ENCODE measurements around the gene GIMAP7. TPM values are rescaled to one million over a fixed set of nuclear protein-coding genes. Genes with fewer than 3 reads are reported as not detected.

The GIMAP7 gene
- total RNA-seq (10 to 100 TPM in 6 of 10 donors, 1 to 10 TPM in 4; 7.5 to 41.2 (median 19.6) TPM), polyA plus RNA-seq (10 to 100 TPM; 43.9 to 77.5 TPM)
- long read RNA-seq, donor 1, transcript GIMAP7-201 (2 exons, 1,256 nt) = major isoform, 15 of 22 reads
- long read RNA-seq, donor 1, partial matches to known transcripts = 0 of 22 reads
- long read RNA-seq, donor 1, other reads (novel, unspliced or antisense) = 7 of 22 reads
- long read RNA-seq, donor 2, transcript GIMAP7-201 (2 exons, 1,256 nt) = major isoform, 12 of 12 reads
- long read RNA-seq, donor 2, partial matches to known transcripts = 0 of 12 reads
- long read RNA-seq, donor 2, other reads (novel, unspliced or antisense) = 0 of 12 reads
- long read RNA-seq, donor 3, partial matches to known transcripts = 0 of 2 reads
- long read RNA-seq, donor 3, other reads (novel, unspliced or antisense) = 0 of 2 reads

DNA sequence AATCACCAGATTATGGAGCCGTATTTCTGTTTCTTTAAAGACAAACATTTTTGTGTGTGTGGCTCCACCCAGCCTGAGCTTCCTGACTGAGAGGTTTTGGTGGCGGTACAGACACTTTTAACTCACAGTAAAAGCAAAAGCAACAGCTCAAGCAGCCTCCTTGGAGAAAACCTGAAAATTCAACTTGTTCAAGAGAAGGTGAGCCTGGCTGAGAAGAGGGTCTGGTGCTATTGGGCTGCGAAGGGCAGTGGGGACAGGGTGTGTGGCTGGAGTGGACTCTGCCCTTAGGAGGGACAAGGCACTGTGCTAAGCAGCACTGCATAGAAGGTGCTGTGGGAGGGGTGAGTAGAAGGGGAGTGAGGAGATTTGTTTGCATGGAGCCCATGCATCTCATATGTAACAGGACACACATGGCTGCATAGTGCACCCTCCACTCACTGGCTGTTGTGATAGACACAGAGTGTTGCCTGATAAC, at the start of gene GIMAP7:
GIMAP7 (plus strand) TSS at position 125 of the 475 bp plus-strand sequence. CDS start 5,103 bp downstream, outside the sequence.
- DNase-seq = peak in 1 of 2 donors; percentile 38
- Histone ChIP-seq H3K4me3 (peak within 1 kb of the TSS; percentile 32 to 68 (median 56)), H3K27me3 (no peaks in the 10 kb centered on the region), H3K36me3 (peaks cover 0 to 4% (median 0%) of the 10 kb centered on the region in 9 donors), H3K27ac (peak within 1 kb of the TSS; percentile 60 to 95 (median 80)), H3K9me3 (peaks cover 0 to 4% (median 0%) of the 10 kb centered on the region in 11 donors), H3K4me1 (peaks cover 0 to 25% (median 3%) of the 10 kb centered on the region in 9 donors)
- peak; percentile 54 to 83 (median 80) for ATAC-seq
- TF ChIP-seq, protein P1, sequence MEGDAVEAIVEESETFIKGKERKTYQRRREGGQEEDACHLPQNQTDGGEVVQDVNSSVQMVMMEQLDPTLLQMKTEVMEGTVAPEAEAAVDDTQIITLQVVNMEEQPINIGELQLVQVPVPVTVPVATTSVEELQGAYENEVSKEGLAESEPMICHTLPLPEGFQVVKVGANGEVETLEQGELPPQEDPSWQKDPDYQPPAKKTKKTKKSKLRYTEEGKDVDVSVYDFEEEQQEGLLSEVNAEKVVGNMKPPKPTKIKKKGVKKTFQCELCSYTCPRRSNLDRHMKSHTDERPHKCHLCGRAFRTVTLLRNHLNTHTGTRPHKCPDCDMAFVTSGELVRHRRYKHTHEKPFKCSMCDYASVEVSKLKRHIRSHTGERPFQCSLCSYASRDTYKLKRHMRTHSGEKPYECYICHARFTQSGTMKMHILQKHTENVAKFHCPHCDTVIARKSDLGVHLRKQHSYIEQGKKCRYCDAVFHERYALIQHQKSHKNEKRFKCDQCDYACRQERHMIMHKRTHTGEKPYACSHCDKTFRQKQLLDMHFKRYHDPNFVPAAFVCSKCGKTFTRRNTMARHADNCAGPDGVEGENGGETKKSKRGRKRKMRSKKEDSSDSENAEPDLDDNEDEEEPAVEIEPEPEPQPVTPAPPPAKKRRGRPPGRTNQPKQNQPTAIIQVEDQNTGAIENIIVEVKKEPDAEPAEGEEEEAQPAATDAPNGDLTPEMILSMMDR (IDR thresholded peaks at IDR 0.05) = no peak
- WGBS, 2 donors = 52 to 73% methylated on average over 3 of the region's 3 CpGs
- intact Hi-C loops (cut with DNase I) = loop anchor here in 5 of 10 donors (5.0 to 10.0 kb wide), 8 partner anchors 32 to 240 kb away; partner anchors contain the start of genes GIMAP8 (in 3 of the 5), GIMAP4 (in 2 of the 5), GIMAP5 (in 1 of the 5) and GIMAP6 (in 1 of the 5)

DNA sequence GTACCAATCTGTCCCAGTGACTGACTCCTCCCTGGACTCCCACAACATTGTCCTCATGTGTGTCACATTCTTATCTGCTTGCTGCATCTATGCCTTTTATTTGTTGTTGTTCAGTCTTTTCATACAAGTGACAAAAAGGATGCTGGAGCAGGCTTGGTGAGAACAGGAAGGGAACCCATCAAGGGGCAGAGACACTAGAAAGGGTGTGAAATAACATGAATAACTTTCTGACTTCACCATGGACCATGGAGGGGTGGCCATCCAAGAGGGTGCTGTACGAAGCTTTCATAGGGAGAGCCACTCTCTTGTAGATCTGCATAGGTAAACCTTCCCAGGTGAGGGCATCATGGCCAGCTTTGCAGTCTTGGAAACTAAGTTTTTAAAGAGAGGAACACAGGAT, 49.7 kb upstream of the GIMAP7 start:
- H3K27ac ChIP-seq = peak overlapping the region in 3 of 10 donors; percentile 43 to 73 (median 65)
- ATAC-seq (no peak), DNase-seq (no peak)
- intact Hi-C loops (cut with DNase I) = loop anchor here in 3 of 10 donors (5.0 kb wide), 1 partner anchor 52 kb away; no protein-coding TSS in a partner anchor
- H3K36me3 ChIP-seq = peaks cover 0 to 74% (median 6%) of the 10 kb centered on the region in 9 donors
- no peak overlapping the region for H3K4me3 ChIP-seq
- no peaks in the 10 kb centered on the region for H3K27me3 ChIP-seq
- TF ChIP-seq, protein P1 (IDR thresholded peaks at IDR 0.05) = no peak
- H3K4me1 ChIP-seq = peaks cover 0 to 50% (median 21%) of the 10 kb centered on the region in 9 donors
- peaks cover 0 to 39% (median 24%) of the 10 kb centered on the region in 11 donors for H3K9me3 ChIP-seq
- 90 to 91% methylated on average over 1 of the region's 1 CpG for WGBS, 2 donors

DNA sequence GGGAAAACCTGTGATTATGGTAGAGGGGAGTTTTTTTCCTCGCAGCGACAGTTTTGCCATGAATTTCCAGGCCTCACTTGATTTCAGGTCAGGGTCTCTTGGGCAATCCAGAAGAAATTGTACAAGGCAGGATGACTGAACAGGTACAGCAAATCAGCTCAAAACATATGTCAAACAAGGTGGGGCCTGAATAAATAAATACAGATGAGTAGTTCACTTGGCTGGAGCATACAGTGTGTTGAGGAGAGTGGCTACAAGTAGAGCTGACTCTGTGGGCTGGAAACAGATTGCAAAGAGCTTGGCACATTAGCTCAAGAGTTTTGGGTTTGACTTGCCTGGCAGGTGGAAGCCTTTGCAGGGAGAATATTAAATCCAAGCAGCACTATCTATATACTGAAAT, 49.3 kb upstream of the GIMAP7 start:
- TF ChIP-seq, protein P1 (IDR thresholded peaks at IDR 0.05) = no peak
- intact Hi-C loops (cut with DNase I) = loop anchor here in 3 of 10 donors (5.0 kb wide), 1 partner anchor 52 kb away; no protein-coding TSS in a partner anchor
- peaks cover 0 to 51% (median 21%) of the 10 kb centered on the region in 9 donors for H3K4me1 ChIP-seq
- H3K27me3 ChIP-seq = no peaks in the 10 kb centered on the region
- H3K36me3 ChIP-seq = peaks cover 0 to 73% (median 6%) of the 10 kb centered on the region in 9 donors
- ATAC-seq (no peak), DNase-seq (no peak)
- peak overlapping the region in 1 of 10 donors; percentile 0 for H3K4me3 ChIP-seq
- 93 to 96% methylated on average over 2 of the region's 2 CpGs for WGBS, 2 donors
- peak overlapping the region in 4 of 10 donors; percentile 43 to 73 (median 62) for H3K27ac ChIP-seq
- H3K9me3 ChIP-seq = peaks cover 0 to 34% (median 24%) of the 10 kb centered on the region in 11 donors

DNA sequence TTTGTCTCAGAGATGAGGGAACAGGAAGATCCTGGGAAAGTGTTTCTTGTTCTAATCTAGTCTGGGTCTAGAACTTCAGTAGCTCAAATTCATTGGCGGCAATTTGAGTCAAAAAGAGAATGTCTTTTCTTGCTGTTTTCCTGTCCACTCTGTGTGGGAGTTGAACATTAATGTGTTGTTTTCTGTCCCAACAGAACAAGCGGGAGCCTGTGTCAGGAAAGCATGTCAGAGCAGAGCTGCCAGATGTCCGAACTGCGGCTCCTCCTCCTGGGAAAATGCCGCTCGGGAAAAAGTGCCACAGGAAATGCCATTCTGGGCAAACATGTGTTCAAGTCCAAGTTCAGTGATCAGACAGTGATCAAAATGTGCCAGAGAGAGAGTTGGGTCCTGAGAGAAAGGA, 48.2 kb upstream of the GIMAP7 start:
- peak overlapping the region; percentile 10 to 73 (median 46) for H3K27ac ChIP-seq
- H3K27me3 ChIP-seq = no peaks in the 10 kb centered on the region
- DNase-seq (no peak), ATAC-seq (peak; percentile 36 to 87 (median 76))
- H3K9me3 ChIP-seq = peaks cover 0 to 24% (median 15%) of the 10 kb centered on the region in 11 donors
- peaks cover 0 to 74% (median 6%) of the 10 kb centered on the region in 9 donors for H3K36me3 ChIP-seq
- 49 to 64% methylated on average over 6 of the region's 6 CpGs for WGBS, 2 donors
- H3K4me1 ChIP-seq = peaks cover 0 to 62% (median 31%) of the 10 kb centered on the region in 9 donors
- TF ChIP-seq, protein P1 (IDR thresholded peaks at IDR 0.05) = no peak
- intact Hi-C loops (cut with DNase I) = loop anchor here in 3 of 10 donors (5.0 kb wide), 1 partner anchor 51 kb away; no protein-coding TSS in a partner anchor
- peak overlapping the region; percentile 10 to 54 (median 42) for H3K4me3 ChIP-seq

Measured in heart right ventricle (tissue), 16 donors.